Activated naive CD4-positive, alpha-beta T cell treated with anti-CD3 and anti-CD28 coated beads, Interleukin-2, amount 50 U/mL, for 24 hours (primary cell): ENCODE results near the gene NOTCH4.
"Not testable (repeated sequence)": the region's sequence is repeated elsewhere in the genome, so short reads cannot be mapped to it uniquely, and the experiment has no call there.

Source experiments
- H3K27ac Mint-ChIP-seq: one replicate; pipeline ENCODE4 v1.8.0; 2021; ENCODE audit warnings: mild to moderate bottlenecking, mixed read lengths
- H3K27me3 Mint-ChIP-seq: one replicate; pipeline ENCODE4 v1.8.0; 2021; ENCODE audit warnings: mixed read lengths
- H3K36me3 Mint-ChIP-seq: one replicate; pipeline ENCODE4 v1.8.0; 2021; ENCODE audit warnings: mixed read lengths
- H3K4me1 Mint-ChIP-seq: one replicate; pipeline ENCODE4 v1.8.0; 2021; ENCODE audit warnings: mixed read lengths
- H3K4me3 Mint-ChIP-seq: one replicate; pipeline ENCODE4 v1.8.0; 2021; ENCODE audit warnings: mild to moderate bottlenecking, mixed read lengths
- H3K9me3 Mint-ChIP-seq: one replicate; pipeline ENCODE4 v1.8.0; 2021; ENCODE audit warnings: mixed read lengths

NOTCH4 gene

DNA sequence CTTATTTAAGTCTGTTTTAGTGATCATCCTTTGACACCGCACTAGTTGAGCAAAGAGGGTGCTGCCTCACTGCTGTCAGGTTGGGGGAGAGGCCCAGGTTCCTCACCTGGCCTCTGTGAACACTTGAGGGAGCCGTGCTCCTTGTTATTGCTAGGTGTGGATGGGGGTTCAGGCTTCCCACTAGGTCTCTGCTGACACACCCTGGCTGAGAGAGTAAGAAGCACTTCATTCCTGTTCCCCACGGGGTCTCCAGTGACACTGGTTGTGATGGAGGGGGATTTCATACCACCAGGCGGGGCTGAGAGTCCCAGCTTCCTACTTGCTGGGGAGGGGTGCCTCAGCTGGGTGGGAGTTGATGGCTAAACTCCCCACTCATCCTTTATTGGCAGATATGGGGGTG, 11.1 kb upstream of the NOTCH4 start:
- no peaks in the 10 kb centered on the region for H3K4me1 Mint-ChIP-seq
- H3K27ac Mint-ChIP-seq: no peak overlapping the region
- H3K4me3 Mint-ChIP-seq: no peak overlapping the region
- H3K27me3 Mint-ChIP-seq: no peaks in the 10 kb centered on the region
- H3K36me3 Mint-ChIP-seq: no peaks in the 10 kb centered on the region
- H3K9me3 Mint-ChIP-seq: no peaks in the 10 kb centered on the region

DNA sequence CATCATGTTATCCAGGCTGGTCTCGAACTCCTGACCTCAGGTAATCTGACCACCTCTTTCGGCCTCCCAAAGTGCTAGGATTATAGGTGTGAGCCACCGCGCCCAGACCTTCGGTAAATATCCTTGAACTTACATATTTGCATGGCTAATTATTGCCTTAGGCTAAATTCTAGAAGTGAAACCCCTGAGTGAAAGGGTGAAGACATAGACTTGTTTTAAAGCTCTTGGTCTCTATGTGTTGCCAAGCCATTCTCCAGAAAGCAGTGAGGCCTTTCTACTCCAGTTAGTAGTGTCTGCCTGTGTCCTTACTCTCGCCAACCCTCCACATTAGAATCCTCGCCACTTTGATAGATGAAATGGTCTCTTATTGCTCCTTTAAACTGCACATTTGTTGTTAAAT, 2.6 kb upstream of the NOTCH4 start:
- H3K36me3 Mint-ChIP-seq: no peaks in the 10 kb centered on the region

DNA sequence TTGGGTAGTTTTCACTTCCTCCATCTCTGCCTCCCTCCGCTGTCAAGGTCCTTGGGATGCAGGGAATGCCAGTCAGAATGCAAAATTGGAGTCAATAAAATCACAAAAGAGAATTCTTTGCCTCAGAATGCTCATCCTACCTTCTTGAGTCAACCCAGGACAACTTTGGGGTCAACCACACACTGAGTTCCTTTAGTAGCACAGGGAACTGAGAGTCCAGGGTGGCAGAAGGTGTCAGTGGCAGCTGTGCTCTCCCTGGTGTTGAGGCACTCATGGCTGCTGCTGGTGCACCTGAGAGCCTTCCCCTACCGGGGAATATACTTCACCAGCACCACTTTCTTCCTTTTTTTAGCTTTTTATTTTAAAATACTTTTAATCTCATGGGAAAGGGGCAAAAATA, 829 bp upstream of the NOTCH4 start:
- Mint-ChIP-seq H3K4me1 (peaks cover 18% of the 10 kb centered on the region), H3K27me3 (no peaks in the 10 kb centered on the region), H3K9me3 (no peaks in the 10 kb centered on the region), H3K36me3 (no peaks in the 10 kb centered on the region), H3K4me3 (no peak overlapping the region), H3K27ac (no peak overlapping the region)

More for the DNA sequence above, 2.6 kb upstream of the NOTCH4 start:
- H3K4me3 Mint-ChIP-seq: no peak overlapping the region
- no peaks in the 10 kb centered on the region for H3K9me3 Mint-ChIP-seq
- no peaks in the 10 kb centered on the region for H3K27me3 Mint-ChIP-seq
- H3K4me1 Mint-ChIP-seq: peaks cover 18% of the 10 kb centered on the region
- no peak overlapping the region for H3K27ac Mint-ChIP-seq

DNA sequence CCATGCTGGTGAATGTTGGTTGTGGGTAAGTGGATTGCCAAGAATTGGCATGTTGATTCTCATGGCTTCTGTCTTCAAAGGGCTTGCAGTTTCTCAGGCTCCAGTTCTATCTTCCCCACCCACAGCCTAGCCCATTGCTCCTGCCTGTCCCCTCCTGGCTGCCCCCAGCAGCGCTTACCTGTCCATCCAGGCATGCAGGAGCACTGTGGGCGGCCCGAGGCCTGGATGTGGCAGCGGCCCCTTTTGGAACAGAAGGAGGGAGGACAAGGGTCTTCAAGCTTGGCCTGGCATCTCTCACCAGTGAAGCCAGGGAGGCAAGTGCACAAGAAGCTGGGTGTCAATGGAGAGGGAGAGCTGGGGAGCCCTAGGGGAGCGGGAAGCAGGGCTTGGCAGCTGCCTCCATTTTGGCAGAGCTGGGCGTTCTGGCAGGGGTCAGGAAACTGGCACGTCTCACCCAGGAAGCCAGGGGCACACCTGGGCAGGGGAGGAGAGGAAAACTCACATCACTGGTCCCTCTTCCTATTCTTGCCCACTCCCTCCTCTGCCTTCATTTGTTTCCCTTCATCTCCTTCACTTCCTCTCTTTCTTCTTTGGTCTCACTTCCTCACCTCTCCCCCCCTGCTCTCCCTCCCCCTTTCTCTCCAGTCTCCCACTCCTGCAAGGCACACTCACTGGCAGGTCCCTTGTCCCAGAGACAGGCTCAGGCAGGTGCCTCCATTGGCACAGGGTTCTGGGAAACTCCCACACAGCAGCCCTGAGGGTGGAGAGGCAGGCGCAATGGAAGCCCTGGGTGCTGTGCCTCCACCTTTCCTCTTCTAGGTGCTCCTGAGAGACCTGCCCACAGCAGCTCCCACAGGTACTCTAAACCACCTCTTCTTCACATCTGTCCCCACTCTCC, 1.3 kb downstream of the NOTCH4 start:
- Mint-ChIP-seq H3K4me3 (no peak overlapping the region), H3K27ac (no peak overlapping the region), H3K9me3 (no peaks in the 10 kb centered on the region), H3K27me3 (no peaks in the 10 kb centered on the region), H3K4me1 (peaks cover 18% of the 10 kb centered on the region), H3K36me3 (no peaks in the 10 kb centered on the region)

DNA sequence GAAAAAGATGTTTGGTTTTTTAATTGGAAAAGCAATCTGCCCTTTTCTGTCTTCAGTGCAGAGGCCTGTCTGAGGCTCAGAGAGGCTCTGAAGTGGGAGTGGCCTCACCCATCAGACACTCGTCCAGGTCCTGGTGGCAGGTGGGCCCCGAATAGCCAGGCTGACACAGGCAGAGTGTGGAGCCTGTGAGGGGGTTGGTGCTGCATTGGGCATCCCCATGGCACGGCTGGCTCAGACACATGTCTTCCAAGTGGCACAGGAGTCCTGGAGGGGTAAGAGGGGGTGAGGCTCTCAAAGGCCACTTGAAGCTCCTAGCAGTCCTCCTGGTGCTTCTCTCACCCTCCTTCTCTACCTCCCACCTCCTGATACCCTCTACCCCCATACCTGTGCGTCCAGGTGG, 3.8 kb downstream of the NOTCH4 start:
- no peak overlapping the region for H3K27ac Mint-ChIP-seq
- H3K4me1 Mint-ChIP-seq: peaks cover 18% of the 10 kb centered on the region
- no peaks in the 10 kb centered on the region for H3K9me3 Mint-ChIP-seq
- H3K27me3 Mint-ChIP-seq: no peaks in the 10 kb centered on the region
- H3K4me3 Mint-ChIP-seq: no peak overlapping the region
- H3K36me3 Mint-ChIP-seq: no peaks in the 10 kb centered on the region

DNA sequence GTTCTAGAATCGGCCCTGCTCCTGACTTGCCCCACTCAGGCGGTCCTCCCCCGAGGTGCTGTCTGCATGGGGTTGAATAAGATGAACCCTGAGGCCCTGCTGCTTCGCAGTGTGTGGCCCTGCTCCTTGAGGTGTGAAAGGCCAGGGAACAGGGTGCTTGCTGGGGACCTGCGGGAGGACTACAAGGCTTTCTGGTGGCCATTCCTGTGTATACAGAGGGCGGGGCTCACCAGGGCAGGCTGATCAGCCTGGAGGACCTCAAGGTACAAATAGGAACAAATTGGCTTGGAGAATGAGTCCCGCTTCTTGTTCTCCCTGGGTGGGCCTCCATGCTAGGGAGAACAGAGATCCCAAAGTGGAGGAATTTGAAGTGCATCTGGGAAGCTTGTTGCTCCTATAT, 5.7 kb downstream of the NOTCH4 start:
- no peaks in the 10 kb centered on the region for H3K27me3 Mint-ChIP-seq
- H3K4me3 Mint-ChIP-seq: no peak overlapping the region
- H3K4me1 Mint-ChIP-seq: peaks cover 11% of the 10 kb centered on the region
- H3K9me3 Mint-ChIP-seq: no peaks in the 10 kb centered on the region
- no peaks in the 10 kb centered on the region for H3K36me3 Mint-ChIP-seq
- no peak overlapping the region for H3K27ac Mint-ChIP-seq

DNA sequence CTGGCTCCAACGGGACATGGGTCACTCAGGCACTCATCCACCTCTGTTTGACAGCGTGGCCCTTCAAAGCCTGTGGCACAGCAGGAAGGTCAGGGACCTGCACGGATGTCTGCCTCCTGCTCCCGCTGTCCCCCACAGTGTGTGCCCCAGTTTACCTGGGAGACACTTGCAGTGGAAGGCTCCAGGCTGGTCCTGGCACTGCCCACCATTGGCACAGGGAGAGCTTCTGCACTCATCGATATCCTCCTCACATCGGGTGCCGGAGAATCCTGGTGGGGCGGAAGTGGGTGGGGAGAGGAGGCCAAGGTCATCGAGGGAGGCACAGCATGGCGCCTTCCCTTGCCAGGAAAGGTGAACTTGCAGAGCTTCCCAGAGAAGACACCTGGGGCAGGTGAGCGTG, 6.9 kb downstream of the NOTCH4 start:
- H3K27ac Mint-ChIP-seq: no peak overlapping the region
- no peaks in the 10 kb centered on the region for H3K27me3 Mint-ChIP-seq
- H3K36me3 Mint-ChIP-seq: no peaks in the 10 kb centered on the region
- H3K4me1 Mint-ChIP-seq: no peaks in the 10 kb centered on the region
- no peaks in the 10 kb centered on the region for H3K9me3 Mint-ChIP-seq
- H3K4me3 Mint-ChIP-seq: no peak overlapping the region

DNA sequence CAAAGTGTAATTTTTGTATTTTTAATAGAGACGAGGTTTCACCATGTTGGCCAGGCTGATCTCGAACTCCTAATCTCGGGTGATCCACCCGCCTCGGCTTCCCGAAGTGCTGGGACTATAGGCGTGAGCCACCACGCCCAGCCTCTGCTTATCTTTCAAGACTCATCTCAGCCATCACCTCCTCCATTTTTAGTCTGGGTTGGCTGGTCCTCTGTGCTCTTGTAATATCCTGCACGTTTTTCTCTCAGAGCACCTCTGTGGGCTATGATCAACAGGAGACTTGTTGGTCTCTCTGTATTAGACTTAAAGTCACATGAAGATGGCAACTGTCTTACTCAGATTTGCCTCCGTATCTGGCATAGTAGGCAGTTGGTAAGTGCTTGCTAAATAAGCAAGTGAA, 7.6 kb downstream of the NOTCH4 start:
- Mint-ChIP-seq H3K27me3 (no peaks in the 10 kb centered on the region), H3K4me3 (no peak overlapping the region), H3K27ac (no peak overlapping the region), H3K9me3 (no peaks in the 10 kb centered on the region), H3K36me3 (no peaks in the 10 kb centered on the region), H3K4me1 (no peaks in the 10 kb centered on the region)

DNA sequence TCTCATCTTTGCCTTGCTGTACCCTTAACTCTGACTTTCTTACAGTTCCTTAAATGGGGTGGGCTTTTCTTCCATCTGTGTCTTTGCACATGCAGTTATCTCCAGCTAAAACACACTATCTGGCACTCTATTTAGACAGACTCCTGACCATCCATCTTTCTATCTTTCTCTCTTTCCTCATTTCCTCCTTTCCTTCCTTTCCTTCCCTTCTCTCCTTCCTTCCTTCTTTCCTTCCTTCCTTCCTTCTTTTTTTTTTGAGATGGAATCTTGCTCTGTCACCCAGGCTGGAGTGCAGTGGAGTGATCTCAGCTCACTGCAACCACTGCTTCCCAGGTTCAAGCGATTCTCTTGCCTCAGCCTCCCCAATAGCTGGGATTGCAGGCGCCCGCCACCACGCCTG, 8.2 kb downstream of the NOTCH4 start:
- Mint-ChIP-seq H3K36me3 (no peaks in the 10 kb centered on the region), H3K27ac (peak overlapping the region; percentile 61), H3K4me1 (no peaks in the 10 kb centered on the region), H3K9me3 (no peaks in the 10 kb centered on the region), H3K4me3 (no peak overlapping the region), H3K27me3 (no peaks in the 10 kb centered on the region)

DNA sequence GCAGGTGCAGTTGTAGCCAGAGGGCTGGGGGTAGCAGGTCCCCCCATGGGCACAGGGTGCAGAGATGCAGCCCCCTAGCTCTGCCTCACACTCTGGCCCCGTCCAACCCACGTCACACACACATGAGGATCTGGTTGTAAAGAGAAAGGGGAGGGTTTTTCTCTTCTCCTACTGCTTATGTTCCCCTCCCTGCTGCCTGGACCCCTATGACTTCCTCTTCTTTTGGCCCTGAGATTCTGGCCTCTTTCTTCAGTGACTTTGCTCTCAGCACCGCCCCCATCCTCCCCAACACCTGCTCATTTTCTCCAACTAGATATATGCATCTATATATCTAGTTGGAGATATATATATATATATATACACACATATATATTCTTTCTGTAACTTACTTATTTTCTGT, 9.7 kb downstream of the NOTCH4 start:
- Mint-ChIP-seq H3K27me3 (no peaks in the 10 kb centered on the region), H3K4me1 (no peaks in the 10 kb centered on the region), H3K9me3 (no peaks in the 10 kb centered on the region), H3K27ac (no peak overlapping the region), H3K4me3 (no peak overlapping the region), H3K36me3 (no peaks in the 10 kb centered on the region)

DNA sequence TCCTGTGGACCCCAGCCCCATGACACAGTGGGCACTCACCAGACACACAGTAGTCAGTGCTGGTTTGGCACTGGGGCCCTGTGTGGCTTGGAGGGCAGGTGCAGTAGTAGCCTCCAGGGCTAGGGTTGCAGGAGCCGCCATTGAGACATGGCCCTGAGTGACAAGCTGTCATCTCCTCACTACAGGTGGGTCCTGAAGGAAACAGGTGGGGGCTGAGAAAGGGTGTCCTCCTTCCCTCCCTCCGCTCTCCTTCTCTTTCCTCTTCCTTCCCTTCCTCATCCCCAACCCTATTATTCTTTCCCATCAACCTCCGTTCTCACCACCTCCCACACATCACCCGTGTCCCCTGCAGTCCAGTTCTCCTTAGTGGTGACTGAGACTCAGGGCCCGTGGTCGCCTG, 10.2 kb downstream of the NOTCH4 start:
- H3K27ac Mint-ChIP-seq: no peak overlapping the region
- H3K36me3 Mint-ChIP-seq: no peaks in the 10 kb centered on the region
- no peak overlapping the region for H3K4me3 Mint-ChIP-seq
- no peaks in the 10 kb centered on the region for H3K4me1 Mint-ChIP-seq
- H3K9me3 Mint-ChIP-seq: no peaks in the 10 kb centered on the region
- no peaks in the 10 kb centered on the region for H3K27me3 Mint-ChIP-seq

DNA sequence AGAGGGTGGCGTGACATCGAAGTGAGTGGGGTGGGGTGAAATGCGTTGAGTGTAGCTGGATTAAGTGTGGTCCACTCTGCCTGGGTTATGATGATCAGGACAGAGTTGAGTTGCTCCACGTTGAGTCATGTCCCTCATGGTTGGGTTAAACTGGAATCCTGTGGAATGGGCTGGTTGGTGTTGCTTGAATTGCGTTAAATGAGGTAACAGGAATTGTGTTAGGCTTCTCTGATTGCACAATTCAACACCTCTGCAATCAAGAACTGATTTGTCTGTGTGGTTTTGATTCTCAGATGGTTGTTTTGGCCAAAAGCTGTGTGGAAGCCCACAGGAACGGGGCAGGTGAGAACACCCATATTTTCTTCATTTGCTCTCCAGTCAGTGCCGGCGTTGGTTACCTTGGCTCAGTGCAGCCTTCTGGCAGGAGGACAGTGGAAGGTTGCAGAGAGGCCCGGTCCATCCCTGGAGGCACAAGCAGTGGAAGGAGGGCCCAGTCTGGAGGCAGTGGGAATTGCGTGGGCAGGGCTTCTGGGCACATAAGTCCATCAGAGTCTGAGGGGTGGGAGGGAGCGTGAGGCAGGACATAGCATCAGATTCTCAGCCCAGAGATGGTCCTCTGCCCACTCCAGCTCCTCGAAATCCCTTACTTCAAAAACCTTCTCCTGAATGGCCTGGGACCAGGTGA, 11.6 kb downstream of the NOTCH4 start:
- Mint-ChIP-seq H3K36me3 (no peaks in the 10 kb centered on the region), H3K9me3 (no peaks in the 10 kb centered on the region), H3K27ac (no peak overlapping the region), H3K4me3 (no peak overlapping the region), H3K4me1 (no peaks in the 10 kb centered on the region), H3K27me3 (no peaks in the 10 kb centered on the region)

DNA sequence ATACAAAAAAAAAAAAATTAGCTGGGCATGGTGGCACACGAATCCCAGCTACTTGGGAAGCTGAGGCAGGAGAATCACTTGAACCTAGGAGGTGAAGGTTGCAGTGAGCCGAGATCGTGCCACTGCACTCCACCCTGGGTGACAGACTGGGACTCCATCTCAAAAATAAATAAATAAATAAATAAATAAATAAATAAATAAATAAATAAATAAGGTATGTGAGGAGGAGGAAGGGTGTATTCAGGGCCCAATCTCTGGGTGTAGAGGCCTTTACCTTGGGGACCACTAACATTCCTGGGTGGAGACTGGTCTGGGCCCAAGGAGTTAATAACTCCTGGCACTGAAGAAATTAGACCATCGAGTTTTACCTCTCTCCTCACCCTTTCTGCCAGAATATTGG, 12.4 kb downstream of the NOTCH4 start:
- not testable (repeated sequence) for H3K27me3 Mint-ChIP-seq, H3K27ac Mint-ChIP-seq, H3K36me3 Mint-ChIP-seq, H3K4me3 Mint-ChIP-seq, H3K4me1 Mint-ChIP-seq, H3K9me3 Mint-ChIP-seq

DNA sequence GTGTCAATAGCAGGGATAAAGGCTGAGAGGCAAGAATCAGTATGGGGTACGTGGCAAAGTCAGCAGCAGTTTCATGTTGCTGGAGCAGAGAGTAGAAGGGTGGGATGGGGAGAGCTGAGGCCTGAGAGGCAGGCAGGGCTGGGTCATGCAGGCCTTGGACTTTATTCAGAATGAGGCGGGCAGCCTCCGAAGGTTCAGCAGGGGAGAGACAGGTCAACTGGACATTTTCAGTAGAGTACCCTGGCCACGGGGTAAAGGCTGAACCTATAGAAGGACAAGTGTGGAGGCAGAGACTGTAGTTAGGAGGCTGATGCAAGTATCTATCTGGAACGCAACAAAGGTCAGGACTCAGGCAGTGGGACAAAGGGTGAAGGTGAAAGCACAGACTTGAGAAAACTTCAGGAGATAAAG, 13.7 kb downstream of the NOTCH4 start:
- Mint-ChIP-seq H3K4me3 (no peak overlapping the region), H3K4me1 (no peaks in the 10 kb centered on the region), H3K9me3 (no peaks in the 10 kb centered on the region), H3K36me3 (no peaks in the 10 kb centered on the region), H3K27ac (no peak overlapping the region), H3K27me3 (no peaks in the 10 kb centered on the region)

DNA sequence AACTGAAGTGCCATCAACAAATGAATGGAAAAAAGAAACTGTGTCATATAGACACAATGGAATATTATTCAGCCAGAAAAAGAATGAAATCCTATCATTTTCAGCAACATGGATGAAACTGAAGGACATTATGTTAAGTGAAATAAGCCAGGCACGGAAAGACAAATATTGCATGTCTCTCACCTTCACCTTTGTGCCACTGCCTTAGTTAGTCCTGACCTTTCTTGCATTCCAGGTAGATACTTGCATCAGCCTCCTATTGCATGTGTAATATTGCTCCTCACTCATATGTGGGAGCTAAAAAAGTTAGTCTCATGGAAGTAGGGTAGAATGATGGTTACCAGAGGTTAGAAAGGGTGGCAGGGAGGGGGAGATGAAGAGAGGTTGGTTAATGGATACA, 14.9 kb downstream of the NOTCH4 start:
- H3K27ac Mint-ChIP-seq: peak overlapping the region; percentile 19
- H3K4me1 Mint-ChIP-seq: no peaks in the 10 kb centered on the region
- H3K4me3 Mint-ChIP-seq: no peak overlapping the region
- no peaks in the 10 kb centered on the region for H3K36me3 Mint-ChIP-seq
- H3K9me3 Mint-ChIP-seq: no peaks in the 10 kb centered on the region
- no peaks in the 10 kb centered on the region for H3K27me3 Mint-ChIP-seq

DNA sequence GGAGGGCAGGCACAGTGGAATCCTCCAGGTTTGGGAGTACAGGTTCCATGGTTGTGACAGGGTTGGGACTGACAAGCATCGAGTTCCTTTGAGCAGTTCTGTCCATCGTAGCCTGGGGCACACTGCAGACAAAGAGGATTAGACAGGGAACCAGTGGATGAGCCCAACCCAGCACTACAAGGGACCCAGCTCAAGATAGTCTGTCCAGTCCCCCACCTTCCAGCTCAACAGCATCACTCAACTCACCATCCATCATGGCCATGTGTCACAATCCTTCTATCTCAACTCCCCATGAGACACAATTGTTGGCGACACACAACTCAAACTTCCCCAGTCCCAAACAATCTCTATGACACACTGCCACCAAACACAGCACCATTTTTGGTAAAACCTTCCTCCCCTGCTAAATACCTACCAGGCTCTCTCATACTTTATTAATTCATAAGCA, 19.6 kb downstream of the NOTCH4 start:
- Mint-ChIP-seq H3K4me3 (no peak overlapping the region), H3K9me3 (no peaks in the 10 kb centered on the region), H3K27ac (no peak overlapping the region), H3K36me3 (no peaks in the 10 kb centered on the region), H3K4me1 (no peaks in the 10 kb centered on the region), H3K27me3 (no peaks in the 10 kb centered on the region)
